Measurements from ENCODE around the gene ANGPTL1.

Gene ANGPTL1

DNA sequence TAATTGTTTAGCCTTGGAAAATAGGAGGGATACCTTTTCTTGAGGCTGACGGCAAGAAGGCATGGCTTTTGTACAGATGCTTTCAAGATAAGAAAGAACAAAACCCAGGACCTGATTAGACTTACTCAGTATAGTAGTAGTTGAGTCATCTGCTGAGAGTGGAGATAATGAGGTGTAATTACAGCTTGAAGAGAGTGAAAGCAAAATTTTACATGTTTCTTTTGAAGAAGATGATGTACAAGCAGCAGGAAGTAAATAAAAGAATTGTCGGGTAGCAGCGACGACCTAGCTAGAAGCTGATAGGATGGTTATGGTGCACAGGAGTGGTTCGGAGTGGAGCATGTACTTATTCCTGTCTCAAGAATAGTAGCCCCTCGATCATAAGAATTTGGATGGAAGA is 6.6 kb downstream of the ANGPTL1 start:
- Histone ChIP-seq H3K4me1 (ENCODE audit: control insufficient read depth, insufficient read depth, low read length) (no peaks in the 10 kb centered on the region; the same call in 1 of the 2 replicates), H3K9me3 (ENCODE audit: control insufficient read depth, insufficient read depth, low read depth, low read length) (no peaks in the 10 kb centered on the region), H3K27ac (ENCODE audit: extremely low read depth, low read depth, low read length) (no peak overlapping the region), H3K4me3 (ENCODE audit: low read depth, low read length) (no peak overlapping the region), H3K36me3 (ENCODE audit: control insufficient read depth in 2 of 2, insufficient read depth in 1 of 2, low read length in 2 of 2) (no peaks in the 10 kb centered on the region)
- TF ChIP-seq ZNF768 (tag by site-specific recombination; IDR thresholded peaks at IDR 0.05) (no peak), ZNF514 (tag by site-specific recombination; IDR thresholded peaks at IDR 0.05) (no peak), SP7 (tag by site-specific recombination; IDR thresholded peaks at IDR 0.05) (peak; percentile 95), OSR2 (tag by site-specific recombination; IDR thresholded peaks at IDR 0.05) (peak; percentile 62; the same call in 1 of the 2 replicates), ZNF560 (tag by site-specific recombination; IDR thresholded peaks at IDR 0.05; ENCODE audit: borderline replicate concordance) (no peak), ZNF354C (tag by site-specific recombination; IDR thresholded peaks at IDR 0.05; ENCODE audit: borderline replicate concordance, low read depth) (no peak)
- TF ChIP-seq, protein P1, sequence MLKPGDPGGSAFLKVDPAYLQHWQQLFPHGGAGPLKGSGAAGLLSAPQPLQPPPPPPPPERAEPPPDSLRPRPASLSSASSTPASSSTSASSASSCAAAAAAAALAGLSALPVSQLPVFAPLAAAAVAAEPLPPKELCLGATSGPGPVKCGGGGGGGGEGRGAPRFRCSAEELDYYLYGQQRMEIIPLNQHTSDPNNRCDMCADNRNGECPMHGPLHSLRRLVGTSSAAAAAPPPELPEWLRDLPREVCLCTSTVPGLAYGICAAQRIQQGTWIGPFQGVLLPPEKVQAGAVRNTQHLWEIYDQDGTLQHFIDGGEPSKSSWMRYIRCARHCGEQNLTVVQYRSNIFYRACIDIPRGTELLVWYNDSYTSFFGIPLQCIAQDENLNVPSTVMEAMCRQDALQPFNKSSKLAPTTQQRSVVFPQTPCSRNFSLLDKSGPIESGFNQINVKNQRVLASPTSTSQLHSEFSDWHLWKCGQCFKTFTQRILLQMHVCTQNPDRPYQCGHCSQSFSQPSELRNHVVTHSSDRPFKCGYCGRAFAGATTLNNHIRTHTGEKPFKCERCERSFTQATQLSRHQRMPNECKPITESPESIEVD (tag by site-specific recombination; IDR thresholded peaks at IDR 0.05): peak; percentile 57
- TF ChIP-seq, protein P2, sequence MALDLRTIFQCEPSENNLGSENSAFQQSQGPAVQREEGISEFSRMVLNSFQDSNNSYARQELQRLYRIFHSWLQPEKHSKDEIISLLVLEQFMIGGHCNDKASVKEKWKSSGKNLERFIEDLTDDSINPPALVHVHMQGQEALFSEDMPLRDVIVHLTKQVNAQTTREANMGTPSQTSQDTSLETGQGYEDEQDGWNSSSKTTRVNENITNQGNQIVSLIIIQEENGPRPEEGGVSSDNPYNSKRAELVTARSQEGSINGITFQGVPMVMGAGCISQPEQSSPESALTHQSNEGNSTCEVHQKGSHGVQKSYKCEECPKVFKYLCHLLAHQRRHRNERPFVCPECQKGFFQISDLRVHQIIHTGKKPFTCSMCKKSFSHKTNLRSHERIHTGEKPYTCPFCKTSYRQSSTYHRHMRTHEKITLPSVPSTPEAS (tag by site-specific recombination; IDR thresholded peaks at IDR 0.05): no peak
- TF ChIP-seq, protein P3, sequence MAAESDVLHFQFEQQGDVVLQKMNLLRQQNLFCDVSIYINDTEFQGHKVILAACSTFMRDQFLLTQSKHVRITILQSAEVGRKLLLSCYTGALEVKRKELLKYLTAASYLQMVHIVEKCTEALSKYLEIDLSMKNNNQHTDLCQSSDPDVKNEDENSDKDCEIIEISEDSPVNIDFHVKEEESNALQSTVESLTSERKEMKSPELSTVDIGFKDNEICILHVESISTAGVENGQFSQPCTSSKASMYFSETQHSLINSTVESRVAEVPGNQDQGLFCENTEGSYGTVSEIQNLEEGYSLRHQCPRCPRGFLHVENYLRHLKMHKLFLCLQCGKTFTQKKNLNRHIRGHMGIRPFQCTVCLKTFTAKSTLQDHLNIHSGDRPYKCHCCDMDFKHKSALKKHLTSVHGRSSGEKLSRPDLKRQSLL (tag by site-specific recombination; IDR thresholded peaks at IDR 0.05): no peak
- CTCF ChIA-PET: interaction anchor here (0.6 kb wide), 1 partner anchor 50 kb away, joined by 3 read pairs; no protein-coding TSS in a partner anchor
- POLR2A ChIA-PET: interaction anchor here (1.0 kb wide), 1 partner anchor 16 kb away, joined by 3 read pairs; no protein-coding TSS in a partner anchor

DNA sequence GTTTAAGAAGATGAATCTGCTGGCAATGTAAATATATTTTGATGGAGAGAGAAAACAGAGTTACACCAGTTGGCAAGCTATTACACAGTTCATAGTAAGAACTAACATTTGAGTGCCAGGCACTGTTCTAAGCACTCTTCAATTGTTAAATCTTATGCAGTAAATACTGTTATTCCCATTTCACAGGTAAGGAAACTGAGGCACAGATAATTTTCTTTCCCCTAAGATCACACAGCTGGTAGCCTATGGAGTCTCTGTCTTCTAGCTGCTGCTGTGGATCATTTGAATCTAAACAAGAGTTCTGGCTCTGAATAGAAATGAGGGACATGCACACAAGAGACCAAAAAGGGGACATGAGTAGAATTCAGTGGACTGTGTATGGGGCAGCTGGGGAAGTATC is 8.0 kb downstream of the ANGPTL1 start:
- TF ChIP-seq GLIS1 (tag by site-specific recombination; IDR thresholded peaks at IDR 0.05): no peak
- TF ChIP-seq ZNF558 (tag by site-specific recombination; IDR thresholded peaks at IDR 0.05): no peak
- POLR2A ChIA-PET: no interaction called here
- H3K9me3 ChIP-seq (ENCODE audit: control insufficient read depth, insufficient read depth, low read depth, low read length): no peaks in the 10 kb centered on the region
- H3K4me3 ChIP-seq (ENCODE audit: low read depth, low read length): no peak overlapping the region
- CTCF ChIA-PET: interaction anchor here (0.5 kb wide), 1 partner anchor 89 kb away, joined by 3 read pairs; no protein-coding TSS in a partner anchor
- no peaks in the 10 kb centered on the region for H3K36me3 ChIP-seq (ENCODE audit: control insufficient read depth in 2 of 2, insufficient read depth in 1 of 2, low read length in 2 of 2)
- no peak overlapping the region for H3K27ac ChIP-seq (ENCODE audit: extremely low read depth, low read depth, low read length)
- H3K4me1 ChIP-seq (ENCODE audit: control insufficient read depth, insufficient read depth, low read length): no peaks in the 10 kb centered on the region; the same call in 1 of the 2 replicates

DNA sequence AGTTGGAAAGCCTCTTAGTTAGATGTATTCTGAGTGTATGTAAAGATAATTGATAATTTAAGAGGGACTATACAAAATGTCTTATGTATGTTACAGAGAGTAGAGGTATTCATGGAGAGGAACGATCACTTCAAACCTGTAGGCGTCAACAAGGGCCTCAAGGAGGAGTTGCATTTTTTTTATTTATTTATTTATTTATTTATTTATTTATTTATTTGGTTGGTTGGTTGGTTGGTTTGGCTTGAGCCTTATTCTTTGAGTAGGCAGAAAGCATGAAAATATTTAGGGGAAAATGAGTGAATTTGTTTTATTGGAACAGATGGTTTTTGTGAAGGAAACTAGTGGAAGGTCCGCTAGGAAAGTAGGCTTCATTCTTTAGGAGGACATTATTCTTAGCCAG is 8.5 kb downstream of the ANGPTL1 start:
- ChIA-PET POLR2A (interaction anchor here (0.6 kb wide), 1 partner anchor 75 kb away, joined by 3 read pairs; no protein-coding TSS in a partner anchor), CTCF (no interaction called here)
- no peaks in the 10 kb centered on the region for H3K36me3 ChIP-seq (ENCODE audit: control insufficient read depth in 2 of 2, insufficient read depth in 1 of 2, low read length in 2 of 2)
- H3K4me3 ChIP-seq (ENCODE audit: low read depth, low read length): no peak overlapping the region
- no peaks in the 10 kb centered on the region; the same call in 1 of the 2 replicates for H3K4me1 ChIP-seq (ENCODE audit: control insufficient read depth, insufficient read depth, low read length)
- H3K27ac ChIP-seq (ENCODE audit: extremely low read depth, low read depth, low read length): no peak overlapping the region
- no peaks in the 10 kb centered on the region for H3K9me3 ChIP-seq (ENCODE audit: control insufficient read depth, insufficient read depth, low read depth, low read length)
- TF ChIP-seq ZNF433 (tag by site-specific recombination; IDR thresholded peaks at IDR 0.05; ENCODE audit: low read depth) (peak; percentile 13; the same call in 1 of the 2 replicates), ZNF169 (tag by site-specific recombination; IDR thresholded peaks at IDR 0.05) (no peak), ZNF558 (tag by site-specific recombination; IDR thresholded peaks at IDR 0.05) (peak; percentile 32; the same call in 1 of the 2 replicates), EGR2 (tag by site-specific recombination; IDR thresholded peaks at IDR 0.05; ENCODE audit: low read depth) (no peak), TRIM28 (IDR thresholded peaks at IDR 0.05; ENCODE audit: borderline replicate concordance, low read length) (no peak), ZFP3 (tag by site-specific recombination; IDR thresholded peaks at IDR 0.05; ENCODE audit: low read depth) (no peak), ZNF354C (tag by site-specific recombination; IDR thresholded peaks at IDR 0.05; ENCODE audit: borderline replicate concordance, low read depth) (no peak), ZNF626 (tag by site-specific recombination; IDR thresholded peaks at IDR 0.05) (no peak), ZNF341 (tag by site-specific recombination; IDR thresholded peaks at IDR 0.05; ENCODE audit: low read depth) (no peak)
- TF ChIP-seq, protein P4, sequence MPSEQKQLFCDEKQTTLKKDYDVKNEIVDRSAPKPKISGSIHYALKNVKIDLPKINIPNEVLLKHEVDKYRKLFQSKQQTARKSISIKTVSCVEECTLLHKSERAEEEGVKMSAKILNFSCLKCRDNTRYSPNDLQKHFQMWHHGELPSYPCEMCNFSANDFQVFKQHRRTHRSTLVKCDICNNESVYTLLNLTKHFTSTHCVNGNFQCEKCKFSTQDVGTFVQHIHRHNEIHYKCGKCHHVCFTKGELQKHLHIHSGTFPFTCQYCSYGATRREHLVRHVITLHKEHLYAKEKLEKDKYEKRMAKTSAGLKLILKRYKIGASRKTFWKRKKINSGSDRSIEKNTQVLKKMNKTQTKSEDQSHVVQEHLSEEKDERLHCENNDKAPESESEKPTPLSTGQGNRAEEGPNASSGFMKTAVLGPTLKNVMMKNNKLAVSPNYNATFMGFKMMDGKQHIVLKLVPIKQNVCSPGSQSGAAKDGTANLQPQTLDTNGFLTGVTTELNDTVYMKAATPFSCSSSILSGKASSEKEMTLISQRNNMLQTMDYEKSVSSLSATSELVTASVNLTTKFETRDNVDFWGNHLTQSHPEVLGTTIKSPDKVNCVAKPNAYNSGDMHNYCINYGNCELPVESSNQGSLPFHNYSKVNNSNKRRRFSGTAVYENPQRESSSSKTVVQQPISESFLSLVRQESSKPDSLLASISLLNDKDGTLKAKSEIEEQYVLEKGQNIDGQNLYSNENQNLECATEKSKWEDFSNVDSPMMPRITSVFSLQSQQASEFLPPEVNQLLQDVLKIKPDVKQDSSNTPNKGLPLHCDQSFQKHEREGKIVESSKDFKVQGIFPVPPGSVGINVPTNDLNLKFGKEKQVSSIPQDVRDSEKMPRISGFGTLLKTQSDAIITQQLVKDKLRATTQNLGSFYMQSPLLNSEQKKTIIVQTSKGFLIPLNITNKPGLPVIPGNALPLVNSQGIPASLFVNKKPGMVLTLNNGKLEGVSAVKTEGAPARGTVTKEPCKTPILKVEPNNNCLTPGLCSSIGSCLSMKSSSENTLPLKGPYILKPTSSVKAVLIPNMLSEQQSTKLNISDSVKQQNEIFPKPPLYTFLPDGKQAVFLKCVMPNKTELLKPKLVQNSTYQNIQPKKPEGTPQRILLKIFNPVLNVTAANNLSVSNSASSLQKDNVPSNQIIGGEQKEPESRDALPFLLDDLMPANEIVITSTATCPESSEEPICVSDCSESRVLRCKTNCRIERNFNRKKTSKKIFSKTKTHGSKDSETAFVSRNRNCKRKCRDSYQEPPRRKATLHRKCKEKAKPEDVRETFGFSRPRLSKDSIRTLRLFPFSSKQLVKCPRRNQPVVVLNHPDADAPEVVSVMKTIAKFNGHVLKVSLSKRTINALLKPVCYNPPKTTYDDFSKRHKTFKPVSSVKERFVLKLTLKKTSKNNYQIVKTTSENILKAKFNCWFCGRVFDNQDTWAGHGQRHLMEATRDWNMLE (tag by site-specific recombination; conservative IDR thresholded peaks at IDR 0.05; ENCODE audit: low read depth): peak; percentile 67

Measured in HEK293 (cell line).